A549 (cell line): Measurements from ENCODE around the gene CGB2. TPM values are rescaled to one million over a fixed set of nuclear protein-coding genes. Genes with fewer than 3 reads are reported as not detected.

ENCODE experiments used
- ATAC-seq, 2 experiments: fragments of 200-7000 bp in 1 of 2; fragments of >200 bp in 1 of 2; cut with Nextera tagmentation in 1 of 2; cut with Tn5 transposase in 1 of 2; 3 replicates each; pipeline versions ENCODE4 v1.8.0 to v1.9.1; 2018 to 2020; ENCODE audit warnings: mild to moderate bottlenecking in 1 of 2, moderate library complexity in 1 of 2
- CTCF ChIA-PET: fragments of 300-600 bp; sonication (Branson Sonifier 250); formaldehyde crosslinking; extraction: SDS; loops from one replicate; lab custom pipeline; 2021; ENCODE audit warnings: antibody characterized with exemption, inconsistent platforms; lab: Yijun Ruan, JAX
- POLR2A ChIA-PET: fragments of 350-600 bp; formaldehyde crosslinking; extraction: SDS; loops from one replicate; lab custom pipeline; 2021; ENCODE audit warnings: antibody characterized with exemption, inconsistent platforms; lab: Yijun Ruan, JAX
- DNase-seq, 2 experiments: peaks; one replicate each; pipeline versions ENCODE4 v3.0.0 to v3.0.0-alpha.2; 2011 to 2016; ENCODE audit warnings: low read depth in 1 of 2, low spot score in 1 of 2
- FAIRE-seq: peaks from 2 replicates; lab custom pipeline; 2011; peaks lifted over from hg19 to GRCh38; lab: Jason Lieb, UNC
- H3K27ac ChIP-seq, 2 experiments: fragments of >200 bp; sonication (Bioruptor Twin); formaldehyde crosslinking; 3 replicates each; pipeline ENCODE4 v1.5.1; 2016 to 2017
- H3K4me1 ChIP-seq: fragments of >200 bp; sonication (Bioruptor Twin); formaldehyde crosslinking; 3 replicates; pipeline ENCODE4 v1.6.1; 2016
- H3K4me2 ChIP-seq: fragments of >200 bp; sonication (Bioruptor Twin); formaldehyde crosslinking; 3 replicates; pipeline ENCODE4 v1.6.1; 2016
- H3K4me3 ChIP-seq: fragments of >200 bp; sonication (Bioruptor Twin); formaldehyde crosslinking; 3 replicates; pipeline ENCODE4 v1.5.1; 2016
- H3K9me3 ChIP-seq: fragments of >200 bp; sonication (Bioruptor Twin); formaldehyde crosslinking; 3 replicates; pipeline ENCODE4 v1.6.1; 2016
- BCL3 ChIP-seq: fragments of >200 bp; sonication (Bioruptor Twin); formaldehyde crosslinking; IDR thresholded peaks from 3 replicates; pipeline ENCODE4 v1.6.1; 2016
- CHD2 ChIP-seq: fragments of 150-350 bp; IDR thresholded peaks from 2 replicates; pipeline ENCODE4 v1.6.1; 2014; ENCODE audit warnings: low read length; ENCODE audit not compliant: partially characterized antibody
- CHD4 ChIP-seq: fragments of 200-600 bp; sonication (generic); IDR thresholded peaks from 2 replicates; pipeline ENCODE4 v1.6.1; 2016; ENCODE audit warnings: antibody characterized with exemption, mild to moderate bottlenecking, borderline replicate concordance
- CTCF ChIP-seq: fragments of >200 bp; sonication (Bioruptor Twin); formaldehyde crosslinking; IDR thresholded peaks from 3 replicates; pipeline ENCODE4 v1.5.1; 2016
- EP300 ChIP-seq, 2 experiments: fragments of >200 bp; sonication (Bioruptor Twin); formaldehyde crosslinking; IDR thresholded peaks; 2 replicates in 1 of 2; 3 replicates in 1 of 2; pipeline ENCODE4 v1.6.1; 2016 to 2017
- FOXS1 ChIP-seq: fragments of 250-450 bp; sonication (Bioruptor Pico); IDR thresholded peaks from 2 replicates; pipeline ENCODE4 v1.5.0; 2020; ENCODE audit warnings: mild to moderate bottlenecking, moderate library complexity
- HES2 ChIP-seq: fragments of >200 bp; sonication (Bioruptor Twin); formaldehyde crosslinking; IDR thresholded peaks from 2 replicates; pipeline ENCODE4 v1.6.1; 2016
- HEYL ChIP-seq: fragments of 250-450 bp; sonication (Bioruptor Pico); IDR thresholded peaks from 2 replicates; pipeline ENCODE4 v1.8.0; 2021; ENCODE audit warnings: mild to moderate bottlenecking, moderate library complexity
- HOXB13 ChIP-seq: fragments of 250-450 bp; sonication (Bioruptor Pico); IDR thresholded peaks from 2 replicates; pipeline ENCODE4 v1.5.0; 2020; ENCODE audit warnings: low read depth, mild to moderate bottlenecking, moderate library complexity
- HOXB5 ChIP-seq: fragments of 250-450 bp; sonication (Bioruptor Pico); IDR thresholded peaks from 2 replicates; pipeline ENCODE4 v1.5.0; 2020; ENCODE audit warnings: mild to moderate bottlenecking, moderate library complexity
- JUN ChIP-seq, 2 experiments: fragments of >200 bp; sonication (Bioruptor Twin); formaldehyde crosslinking; IDR thresholded peaks; 2 replicates in 1 of 2; 3 replicates in 1 of 2; pipeline ENCODE4 v1.6.1; 2016 to 2017
- JUNB ChIP-seq: fragments of >200 bp; sonication (Bioruptor Twin); formaldehyde crosslinking; IDR thresholded peaks from 2 replicates; pipeline ENCODE4 v1.6.1; 2016
- KDM1A ChIP-seq: fragments of 200-600 bp; sonication (generic); IDR thresholded peaks from 2 replicates; pipeline ENCODE4 v1.6.1; 2016; ENCODE audit warnings: low read depth, mild to moderate bottlenecking
- KDM5A ChIP-seq: fragments of 200-600 bp; sonication (generic); IDR thresholded peaks from 2 replicates; pipeline ENCODE4 v1.6.1; 2016; ENCODE audit warnings: antibody characterized with exemption, mild to moderate bottlenecking
- MAFK ChIP-seq: fragments of 450-650 bp; IDR thresholded peaks from 2 replicates; pipeline ENCODE4 v1.6.1; 2014; ENCODE audit not compliant: partially characterized antibody
- PBX3 ChIP-seq: IDR thresholded peaks from 2 replicates; pipeline ENCODE4 v1.6.1; 2012
- PHF8 ChIP-seq: fragments of 200-600 bp; sonication (generic); IDR thresholded peaks from 2 replicates; pipeline ENCODE4 v1.6.1; 2016; ENCODE audit warnings: low read depth, mild to moderate bottlenecking, antibody characterized with exemption, moderate library complexity, borderline replicate concordance
- POLR2A ChIP-seq: IDR thresholded peaks from 2 replicates; pipeline ENCODE4 v1.6.1; 2012; ENCODE audit warnings: mild to moderate bottlenecking, low read length
- POLR2AphosphoS2 ChIP-seq: conservative IDR thresholded peaks from 2 replicates; pipeline ENCODE4 v1.6.1; 2012; ENCODE audit warnings: low read length, improper control_type of control experiment, inconsistent platforms
- RAD21 ChIP-seq, 2 experiments: fragments of >200 bp in 1 of 2; sonication (Bioruptor Twin) in 1 of 2; formaldehyde crosslinking in 1 of 2; IDR thresholded peaks in 1 of 2; conservative IDR thresholded peaks in 1 of 2; 2 replicates in 1 of 2; 3 replicates in 1 of 2; pipeline ENCODE4 v1.6.1; 2012 to 2018; ENCODE audit warnings: inconsistent platforms in 1 of 2
- RARB ChIP-seq: fragments of 250-450 bp; sonication (Bioruptor Pico); IDR thresholded peaks from 2 replicates; pipeline ENCODE4 v1.8.0; 2021; ENCODE audit warnings: mild to moderate bottlenecking, moderate library complexity
- REST ChIP-seq: fragments of 200-600 bp; sonication (generic); IDR thresholded peaks from 2 replicates; pipeline ENCODE4 v1.6.1; 2016; ENCODE audit warnings: antibody characterized with exemption, mild to moderate bottlenecking, moderate library complexity
- SMC3 ChIP-seq: fragments of >200 bp; sonication (Bioruptor Twin); formaldehyde crosslinking; IDR thresholded peaks from 3 replicates; pipeline ENCODE4 v1.6.1; 2018; ENCODE audit warnings: inconsistent platforms
- SREBF2 ChIP-seq: fragments of 450-650 bp; IDR thresholded peaks from 2 replicates; pipeline ENCODE4 v1.6.1; 2014; ENCODE audit warnings: mild to moderate bottlenecking, moderate library complexity
- TFCP2L1 ChIP-seq: fragments of 250-450 bp; sonication (Bioruptor Pico); IDR thresholded peaks from 2 replicates; pipeline ENCODE4 v1.5.0; 2021; ENCODE audit warnings: mild to moderate bottlenecking
- ZNF302 ChIP-seq: fragments of 250-450 bp; sonication (Bioruptor Pico); IDR thresholded peaks from 2 replicates; pipeline ENCODE4 v1.9.0; 2021; ENCODE audit warnings: inconsistent platforms, mild to moderate bottlenecking, moderate library complexity
- WGBS: methylation state at CpG from one replicate; pipeline ENCODE4 v1.1.6; 2017; ENCODE audit errors: missing lambda C conversion rate; 5-methylcytosine and 5-hydroxymethylcytosine counted together
- polyA plus RNA-seq, 4 experiments: library from polyadenylated mRNA; depleted of rRNA in 3 of 4; stranded (reverse); fragments of >200 nt; fragmentation: RNase III in 1 of 4; extraction: RNeasy Plus Mini Kit Qiagen cat#74134 plus additional on column Dnase treatment in 1 of 4; gene quantifications; 2 replicates in 3 of 4; 3 replicates in 1 of 4; pipeline ENCODE4 v1.2.3, GENCODE V29; 2011 to 2017

CGB2 gene
- polyA plus RNA-seq, 2 of the 4 experiments (the other 2 are of a cell fraction), result not detected

- 37% methylated on average over 17 of the region's 41 CpGs for WGBS
- FAIRE-seq (no peak), ATAC-seq (peak; percentile 52 to 73), DNase-seq (peak; percentile 74 to 77)
- TF ChIP-seq RARB (CRISPR knock-in tag) (no peak), REST (0 out of 2 replicates have a peak, but pooled peaks have one; percentile 17), HOXB13 (no peak), JUN (IDR thresholded peaks at IDR 0.05) (peak in 1 of 2 experiments; percentile 42; a peak in 1 of 5 replicates), POLR2AphosphoS2 (no peak), KDM1A (no peak), CTCF (peak; percentile 44), CHD2 (peak; percentile 49), HES2 (no peak), HOXB5 (CRISPR knock-in tag) (0 out of 2 replicates have a peak, but pooled peaks have one; percentile 11), PBX3 (peak; percentile 18; the same call in 1 of the 2 replicates), RAD21 (conservative IDR thresholded peaks at IDR 0.05 in 1 of 2, IDR thresholded peaks at IDR 0.05 in 1 of 2) (peak in 1 of 2 experiments; percentile 27; a peak in 1 of 5 replicates), MAFK (no peak)
- CTCF ChIA-PET, result interaction anchor here (0.6 to 21.8 kb wide), 16 partner anchors 10 to 392 kb away, joined by 3 to 408 read pairs (median 6); partner anchors contain the start of genes GYS1, KCNA7, NTF4 and RUVBL2
- no peaks in the 10 kb centered on the region for H3K9me3 ChIP-seq
- peak overlapping the region; percentile 47 for H3K4me3 ChIP-seq
- POLR2A ChIA-PET, result interaction anchor here (0.6 to 1.8 kb wide), 8 partner anchors 9 to 433 kb away, joined by 3 to 16 read pairs (median 4); partner anchors contain the start of genes CGB7, GYS1, LIN7B and RUVBL2
- H3K4me1 ChIP-seq, result peaks cover 14% of the 10 kb centered on the region; the same call in 2 of the 3 replicates
- H3K27ac ChIP-seq, result peak overlapping the region; percentile 45 to 70; a peak in 5 of 6 replicates
- H3K4me2 ChIP-seq, result peak overlapping the region; percentile 79
These were observed 12.3 kb upstream of the CGB2 start for GRCh38 chr19:49019242-49019932.

GRCh38 chr19:49020342-49020741 lies 11.3 kb upstream of the CGB2 start:
- peak in 1 of 2 experiments; percentile 1; a peak in 2 of 6 replicates for ATAC-seq
- Histone ChIP-seq H3K4me2 (no peak overlapping the region), H3K4me1 (peaks cover 14% of the 10 kb centered on the region; the same call in 2 of the 3 replicates), H3K4me3 (no peak overlapping the region), H3K9me3 (no peaks in the 10 kb centered on the region), H3K27ac (no peak overlapping the region)
- no peak for DNase-seq
- WGBS, result 95% methylated on average over 11 of the region's 11 CpGs
- TF ChIP-seq KDM5A, result no peak
- no peak for TF ChIP-seq EP300 (IDR thresholded peaks at IDR 0.05)
- TF ChIP-seq SREBF2, result no peak
- no peak for TF ChIP-seq JUN (IDR thresholded peaks at IDR 0.05)
- no peak for TF ChIP-seq BCL3
- no peak for TF ChIP-seq SMC3
- no peak for TF ChIP-seq KDM1A
- TF ChIP-seq HEYL (CRISPR knock-in tag), result no peak
- no peak for TF ChIP-seq JUNB
- TF ChIP-seq POLR2A, result no peak
- TF ChIP-seq TFCP2L1 (CRISPR knock-in tag), result no peak
- no peak for TF ChIP-seq ZNF302 (CRISPR knock-in tag)
- no peak for TF ChIP-seq MAFK
- no peak for TF ChIP-seq PHF8
- TF ChIP-seq RAD21 (conservative IDR thresholded peaks at IDR 0.05 in 1 of 2, IDR thresholded peaks at IDR 0.05 in 1 of 2), result no peak
- no peak for TF ChIP-seq HES2
- no peak for TF ChIP-seq FOXS1
- no peak for TF ChIP-seq CHD4
- ChIA-PET POLR2A (interaction anchor here (1.3 kb wide), 1 partner anchor 148 kb away, joined by 3 read pairs; the partner anchor contains the start of gene PPP1R15A), CTCF (interaction anchor here (0.5 to 21.8 kb wide), 11 partner anchors 14 to 187 kb away, joined by 3 to 408 read pairs (median 6); partner anchors contain the start of genes GYS1, KCNA7, NTF4 and RUVBL2)
- no peak for FAIRE-seq
